Transverse colon (tissue), 4 donors: Measurements from ENCODE around the gene RUSC1. TPM values are rescaled to one million over a fixed set of nuclear protein-coding genes. Genes with fewer than 3 reads are reported as not detected.

Source experiments
- DNase-seq: peaks from one replicate; pipeline ENCODE4 v3.0.0-alpha.2; 2019
- H3K27ac ChIP-seq, 4 donors: fragments of 200-600 bp; sonication (generic); 2 replicates each; pipeline ENCODE4 v1.5.1; 2016 to 2018; ENCODE audit warnings: inconsistent platforms in 4 of 4
- H3K27me3 ChIP-seq: fragments of 200-600 bp; sonication (generic); 2 replicates; pipeline ENCODE4 v1.5.1; 2017; ENCODE audit warnings: inconsistent platforms
- H3K36me3 ChIP-seq, 4 donors: fragments of 200-600 bp; sonication (generic); 2 replicates each; pipeline ENCODE4 v1.5.1; 2017 to 2019; ENCODE audit warnings: inconsistent platforms in 4 of 4
- H3K4me1 ChIP-seq, 4 donors: fragments of 200-600 bp; sonication (generic); 2 replicates each; pipeline ENCODE4 v1.5.1; 2017 to 2020; ENCODE audit warnings: inconsistent platforms in 4 of 4
- H3K4me3 ChIP-seq, 4 donors: fragments of 200-600 bp; sonication (generic); 1 replicate in 1 of 4; 2 replicates in 3 of 4; pipeline versions ENCODE4 v1.5.1 to v1.6.1; 2017 to 2019; ENCODE audit warnings: inconsistent platforms in 4 of 4
- H3K9me3 ChIP-seq, 2 donors: fragments of 200-600 bp; sonication (generic); 2 replicates each; pipeline ENCODE4 v1.5.1; 2017 to 2019; ENCODE audit warnings: inconsistent platforms in 2 of 2
- EP300 ChIP-seq: sonication (generic); formaldehyde crosslinking; IDR thresholded peaks from one replicate; pipeline ENCODE4 v1.6.1; 2017; ENCODE audit warnings: antibody characterized with exemption, low read depth
- POLR2A ChIP-seq: fragments of 450-650 bp; IDR thresholded peaks from one replicate; pipeline ENCODE4 v1.6.1; 2016; ENCODE audit warnings: antibody characterized with exemption, mild to moderate bottlenecking, moderate library complexity
- POLR2AphosphoS5 ChIP-seq, 3 donors: sonication (generic); formaldehyde crosslinking; IDR thresholded peaks; one replicate each; pipeline ENCODE4 v1.6.1; 2016; ENCODE audit warnings: antibody characterized with exemption in 3 of 3
- WGBS, 2 donors: methylation state at CpG; one replicate each; pipeline ENCODE4 v1.1.5; 2018; ENCODE audit warnings: low coverage in 1 of 2; 5-methylcytosine and 5-hydroxymethylcytosine counted together
- in situ Hi-C, 4 donors: fragments of 200-750 bp; cut with MboI; loops; one replicate each; pipeline versions ENCODE4 v1.15.0 to v1.15.1; 2017; ENCODE audit warnings: low sequenced_read_pairs in 3 of 4, low pct_ligation_motif_present in 1 of 4, low pct_unique_long_range_greater_than_20kb in 1 of 4
- intact Hi-C: fragments of 100-400 bp; cut with DNase I; formaldehyde crosslinking; loops from one replicate; pipeline ENCODE4 v1.15.1; 2023; ENCODE audit warnings: low total_unique reads
- total RNA-seq, 4 donors: library from RNA; depleted of rRNA; stranded (reverse); fragments of >200 nt; gene quantifications; one replicate each; pipeline ENCODE4 v1.1.0, GENCODE V29; 2016
- TF ChIP-seq, protein P1 (sequence below), 5 experiments: fragments of 200-600 bp in 3 of 5; fragments of 450-650 bp in 2 of 5; sonication (generic) in 3 of 5; IDR thresholded peaks; 1 replicate in 2 of 5; 2 replicates in 3 of 5; pipeline ENCODE4 v1.5.1; 2016 to 2017; ENCODE audit warnings: antibody characterized with exemption in 5 of 5, inconsistent platforms in 3 of 5, mild to moderate bottlenecking in 2 of 5, moderate library complexity in 1 of 5

Gene RUSC1
- total RNA-seq, 4 donors from 2014 or later = 43.4 to 121 (median 65.5) TPM

DNA sequence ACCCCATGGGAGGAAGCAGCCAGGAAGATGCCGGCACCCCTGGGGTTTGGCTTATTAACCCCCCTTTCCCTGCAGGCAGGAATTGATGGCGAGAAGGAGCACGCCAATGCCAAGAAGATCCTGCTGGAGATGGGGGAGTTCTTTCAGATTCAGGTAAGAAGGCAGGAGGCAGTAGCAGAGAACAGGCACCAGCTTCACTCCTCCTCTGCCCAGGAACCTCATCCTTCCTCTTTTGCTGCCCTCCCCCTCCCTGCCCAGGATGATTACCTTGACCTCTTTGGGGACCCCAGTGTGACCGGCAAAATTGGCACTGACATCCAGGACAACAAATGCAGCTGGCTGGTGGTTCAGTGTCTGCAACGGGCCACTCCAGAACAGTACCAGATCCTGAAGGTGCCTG lies 1.2 kb upstream of the RUSC1 start:
- no peaks in the 10 kb centered on the region for H3K9me3 ChIP-seq
- no peaks in the 10 kb centered on the region for H3K36me3 ChIP-seq
- H3K27me3 ChIP-seq = no peaks in the 10 kb centered on the region
- TF ChIP-seq EP300 = no peak
- TF ChIP-seq POLR2A = no peak
- no peak for TF ChIP-seq POLR2AphosphoS5 (IDR thresholded peaks at IDR 0.05)
- TF ChIP-seq, protein P1, sequence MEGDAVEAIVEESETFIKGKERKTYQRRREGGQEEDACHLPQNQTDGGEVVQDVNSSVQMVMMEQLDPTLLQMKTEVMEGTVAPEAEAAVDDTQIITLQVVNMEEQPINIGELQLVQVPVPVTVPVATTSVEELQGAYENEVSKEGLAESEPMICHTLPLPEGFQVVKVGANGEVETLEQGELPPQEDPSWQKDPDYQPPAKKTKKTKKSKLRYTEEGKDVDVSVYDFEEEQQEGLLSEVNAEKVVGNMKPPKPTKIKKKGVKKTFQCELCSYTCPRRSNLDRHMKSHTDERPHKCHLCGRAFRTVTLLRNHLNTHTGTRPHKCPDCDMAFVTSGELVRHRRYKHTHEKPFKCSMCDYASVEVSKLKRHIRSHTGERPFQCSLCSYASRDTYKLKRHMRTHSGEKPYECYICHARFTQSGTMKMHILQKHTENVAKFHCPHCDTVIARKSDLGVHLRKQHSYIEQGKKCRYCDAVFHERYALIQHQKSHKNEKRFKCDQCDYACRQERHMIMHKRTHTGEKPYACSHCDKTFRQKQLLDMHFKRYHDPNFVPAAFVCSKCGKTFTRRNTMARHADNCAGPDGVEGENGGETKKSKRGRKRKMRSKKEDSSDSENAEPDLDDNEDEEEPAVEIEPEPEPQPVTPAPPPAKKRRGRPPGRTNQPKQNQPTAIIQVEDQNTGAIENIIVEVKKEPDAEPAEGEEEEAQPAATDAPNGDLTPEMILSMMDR (IDR thresholded peaks at IDR 0.05) = no peak
- H3K4me1 ChIP-seq = peaks cover 9 to 41% (median 32%) of the 10 kb centered on the region in 4 donors
- in situ Hi-C loops (loop anchor here in 2 of 4 donors (10.0 kb wide), 1 partner anchor 65 kb away; the partner anchor contains the start of gene ENTREP3 (in 2 of the 2)), intact Hi-C loops (no loop called here)
- H3K27ac ChIP-seq = peak overlapping the region in 1 of 4 donors; percentile 100
- no peak for DNase-seq
- H3K4me3 ChIP-seq = no peak overlapping the region
- 89% methylated on average over 5 of the region's 5 CpGs; no CpG with 5 or more reads in 1 of the 2 donors for WGBS, 2 donors

DNA sequence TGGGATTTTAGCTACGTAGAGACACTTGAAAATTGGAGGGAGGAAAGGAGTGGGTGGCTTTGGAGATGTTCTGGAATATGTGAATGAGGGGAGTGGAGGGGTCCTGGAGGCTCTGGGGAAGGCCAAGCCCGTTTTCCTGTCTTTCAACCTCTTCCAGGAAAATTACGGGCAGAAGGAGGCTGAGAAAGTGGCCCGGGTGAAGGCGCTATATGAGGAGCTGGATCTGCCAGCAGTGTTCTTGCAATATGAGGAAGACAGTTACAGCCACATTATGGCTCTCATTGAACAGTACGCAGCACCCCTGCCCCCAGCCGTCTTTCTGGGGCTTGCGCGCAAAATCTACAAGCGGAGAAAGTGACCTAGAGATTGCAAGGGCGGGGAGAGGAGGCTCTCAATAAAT lies 442 bp upstream of the RUSC1 start:
- 32% methylated on average over 11 of the region's 11 CpGs; no CpG with 5 or more reads in 1 of the 2 donors for WGBS, 2 donors
- Histone ChIP-seq H3K4me3 (peak overlapping the region in 3 of 4 donors; percentile 26 to 79 (median 31)), H3K4me1 (peaks cover 9 to 43% (median 33%) of the 10 kb centered on the region in 4 donors), H3K27me3 (no peaks in the 10 kb centered on the region), H3K27ac (peak overlapping the region; percentile 98 to 100 (median 100)), H3K36me3 (no peaks in the 10 kb centered on the region), H3K9me3 (no peaks in the 10 kb centered on the region)
- TF ChIP-seq EP300 (no peak), POLR2AphosphoS5 (IDR thresholded peaks at IDR 0.05) (no peak)
- no peak for DNase-seq
- in situ Hi-C loops (loop anchor here (5.0 to 10.0 kb wide), 3 partner anchors 43 to 55 kb away; partner anchors contain the start of genes HCN3 (in 3 of the 4), CLK2 (in 2 of the 4) and SCAMP3 (in 1 of the 4)), intact Hi-C loops (loop anchor here (5.0 kb wide), 1 partner anchor 43 kb away; the partner anchor contains the start of gene HCN3)

DNA sequence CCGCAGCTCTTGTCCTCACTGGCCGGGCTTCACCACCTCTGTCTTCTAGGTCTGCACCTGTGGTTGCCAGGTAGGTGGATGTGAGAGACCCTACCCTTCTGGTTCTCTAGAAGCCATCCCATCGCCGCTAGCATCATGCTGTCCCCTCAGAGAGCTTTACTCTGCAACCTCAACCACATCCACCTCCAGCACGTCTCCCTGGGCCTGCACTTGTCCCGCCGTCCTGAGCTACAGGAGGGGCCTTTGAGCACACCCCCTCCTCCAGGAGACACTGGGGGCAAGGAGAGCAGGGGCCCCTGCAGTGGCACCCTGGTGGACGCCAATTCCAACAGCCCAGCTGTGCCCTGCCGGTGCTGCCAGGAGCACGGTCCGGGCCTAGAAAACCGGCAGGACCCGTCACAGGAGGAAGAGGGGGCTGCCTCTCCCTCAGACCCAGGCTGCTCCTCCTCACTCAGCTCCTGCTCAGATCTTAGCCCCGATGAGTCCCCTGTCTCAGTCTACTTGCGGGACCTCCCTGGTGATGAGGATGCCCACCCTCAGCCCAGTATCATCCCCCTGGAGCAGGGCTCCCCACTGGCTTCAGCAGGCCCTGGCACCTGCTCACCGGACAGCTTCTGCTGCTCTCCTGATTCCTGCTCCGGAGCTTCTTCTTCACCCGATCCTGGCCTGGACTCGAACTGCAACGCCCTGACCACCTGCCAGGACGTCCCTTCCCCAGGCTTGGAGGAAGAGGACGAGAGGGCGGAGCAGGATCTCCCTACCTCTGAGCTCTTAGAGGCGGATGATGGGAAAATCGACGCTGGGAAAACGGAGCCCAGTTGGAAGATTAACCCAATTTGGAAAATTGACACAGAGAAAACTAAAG lies 1.2 kb downstream of the RUSC1 start:
- WGBS, 2 donors = 56 to 73% methylated on average over 3 to 25 of the region's 27 CpGs
- Histone ChIP-seq H3K9me3 (no peaks in the 10 kb centered on the region), H3K27me3 (no peaks in the 10 kb centered on the region), H3K4me1 (peaks cover 14 to 50% (median 44%) of the 10 kb centered on the region in 4 donors), H3K36me3 (no peaks in the 10 kb centered on the region), H3K4me3 (peak overlapping the region in 3 of 4 donors; percentile 71 to 90 (median 79)), H3K27ac (peak overlapping the region; percentile 98 to 100 (median 100))
- intact Hi-C loops = loop anchor here (5.0 kb wide), 1 partner anchor 45 kb away; the partner anchor contains the start of gene HCN3
- DNase-seq = no peak
- TF ChIP-seq POLR2AphosphoS5 (IDR thresholded peaks at IDR 0.05) (no peak), EP300 (no peak), POLR2A (no peak)
- TF ChIP-seq, protein P1 (IDR thresholded peaks at IDR 0.05) = no peak
- in situ Hi-C loops = loop anchor here (5.0 to 10.0 kb wide), 3 partner anchors 45 to 57 kb away; partner anchors contain the start of genes HCN3 (in 3 of the 4), CLK2 (in 2 of the 4) and SCAMP3 (in 1 of the 4)

DNA sequence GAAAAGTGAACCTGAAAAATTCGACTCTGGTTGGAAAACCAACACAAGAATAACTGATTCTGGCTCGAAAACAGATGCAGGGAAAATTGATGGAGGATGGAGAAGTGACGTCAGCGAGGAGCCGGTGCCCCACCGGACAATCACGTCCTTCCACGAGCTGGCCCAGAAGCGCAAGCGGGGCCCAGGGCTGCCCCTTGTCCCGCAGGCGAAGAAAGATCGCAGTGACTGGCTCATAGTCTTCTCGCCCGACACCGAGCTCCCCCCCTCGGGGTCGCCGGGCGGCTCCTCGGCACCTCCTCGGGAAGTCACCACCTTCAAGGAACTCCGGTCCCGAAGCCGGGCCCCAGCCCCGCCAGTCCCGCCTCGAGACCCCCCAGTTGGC lies 1.9 kb downstream of the RUSC1 start:
- Histone ChIP-seq H3K9me3 (no peaks in the 10 kb centered on the region), H3K4me1 (peaks cover 14 to 48% (median 39%) of the 10 kb centered on the region in 4 donors), H3K36me3 (no peaks in the 10 kb centered on the region), H3K27me3 (no peaks in the 10 kb centered on the region), H3K27ac (peak overlapping the region; percentile 98 to 100 (median 100)), H3K4me3 (peak overlapping the region; percentile 71 to 90 (median 81))
- DNase-seq = no peak
- TF ChIP-seq POLR2AphosphoS5 (IDR thresholded peaks at IDR 0.05) (no peak), POLR2A (no peak)
- TF ChIP-seq, protein P1 (IDR thresholded peaks at IDR 0.05) = no peak
- 1 to 8% methylated on average over 2 to 28 of the region's 28 CpGs for WGBS, 2 donors
- intact Hi-C loops = loop anchor here (5.0 kb wide), 1 partner anchor 45 kb away; the partner anchor contains the start of gene HCN3
- in situ Hi-C loops = loop anchor here (5.0 to 10.0 kb wide), 3 partner anchors 45 to 58 kb away; partner anchors contain the start of genes HCN3 (in 3 of the 4), CLK2 (in 2 of the 4) and SCAMP3 (in 1 of the 4)
